Stimulated activated CD4-positive, alpha-beta T cell treated with anti-CD3 and anti-CD28 coated beads, TNF-alpha, amount 100 ng/mL, for 1 hour (primary cell): ENCODE results near the gene LMF1.

Experiments used
- DNase-seq, 3 donors: peaks; one replicate each; pipeline ENCODE4 v3.0.0-alpha.2; 2020; ENCODE audit warnings: low read depth in 3 of 3, low spot score in 1 of 3

LMF1 gene

GRCh38 chr16:915546-915945, 55.2 kb downstream of the LMF1 start:
- DNase-seq, result no peak

- DNase-seq, result no peak
Measured at GRCh38 chr16:914440-914839, 56.3 kb downstream of the LMF1 start.

DNA sequence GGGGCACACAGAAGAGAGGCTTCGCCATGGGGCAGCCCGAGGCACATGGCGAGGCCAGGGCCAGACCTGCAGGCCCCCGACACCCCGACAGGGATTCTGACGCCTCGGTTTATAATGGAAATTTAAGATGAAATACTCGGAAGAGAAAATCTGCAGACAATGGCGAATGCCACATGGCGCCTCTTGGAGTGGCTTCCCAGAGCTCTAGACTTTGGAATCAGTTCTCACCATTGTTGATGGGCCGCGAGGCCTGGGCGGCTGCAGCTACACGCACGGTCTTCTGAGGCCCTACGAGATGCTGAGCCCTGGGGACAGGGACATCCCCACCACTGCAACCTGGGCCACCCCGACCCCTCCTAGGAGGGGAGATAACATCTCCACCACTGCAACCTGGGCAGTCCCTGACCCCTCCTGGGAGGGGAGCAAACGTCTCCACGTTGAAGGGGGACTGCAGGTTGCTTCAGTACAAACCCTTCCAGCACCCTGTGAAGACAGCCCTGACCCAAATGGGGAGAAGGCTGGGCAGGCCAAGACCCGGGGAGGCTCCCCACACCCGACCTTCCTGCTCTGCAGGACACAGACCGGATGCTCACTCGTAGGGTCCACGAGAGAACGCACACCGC, 56.9 kb downstream of the LMF1 start:
- DNase-seq, result no peak

GRCh38 chr16:912684-913613, 57.8 kb downstream of the LMF1 start:
- no peak for DNase-seq

- no peak for DNase-seq
Measured at GRCh38 chr16:912322-912683, 58.5 kb downstream of the LMF1 start.

DNA sequence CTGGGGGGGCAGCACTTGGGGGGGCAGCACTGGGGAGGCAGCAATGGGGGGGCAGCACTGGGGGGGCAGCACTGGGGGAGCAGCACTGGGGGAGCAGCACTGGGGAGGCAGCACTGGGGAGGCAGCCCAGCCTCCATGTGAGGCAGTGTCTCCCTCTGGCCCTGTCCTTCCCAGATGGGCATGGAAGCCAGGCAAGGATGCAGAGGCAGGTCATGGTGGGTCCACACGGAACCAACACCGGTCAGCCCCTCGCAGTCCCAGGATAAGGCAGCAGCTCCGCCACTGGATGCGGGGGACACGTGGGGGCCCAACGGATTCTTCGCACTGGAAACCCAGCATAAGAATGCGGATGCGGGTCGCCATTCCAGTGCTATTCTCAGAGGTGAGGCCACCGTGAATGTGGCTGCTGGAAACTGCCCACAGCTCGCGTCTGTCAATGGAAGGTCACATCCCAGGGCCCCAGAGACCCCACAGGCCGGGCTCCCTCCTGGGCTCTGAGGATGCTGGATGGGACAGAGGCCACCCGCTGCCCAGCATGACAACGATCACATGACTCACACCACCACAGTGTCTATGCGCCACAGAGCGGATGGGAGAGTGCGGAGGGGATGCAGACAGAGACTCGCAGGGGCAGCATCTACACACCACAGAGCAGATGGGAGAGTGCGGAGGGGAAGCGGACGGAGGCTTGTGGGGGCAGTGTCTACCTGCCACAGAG, 59.0 kb downstream of the LMF1 start:
- DNase-seq, result no peak

DNA sequence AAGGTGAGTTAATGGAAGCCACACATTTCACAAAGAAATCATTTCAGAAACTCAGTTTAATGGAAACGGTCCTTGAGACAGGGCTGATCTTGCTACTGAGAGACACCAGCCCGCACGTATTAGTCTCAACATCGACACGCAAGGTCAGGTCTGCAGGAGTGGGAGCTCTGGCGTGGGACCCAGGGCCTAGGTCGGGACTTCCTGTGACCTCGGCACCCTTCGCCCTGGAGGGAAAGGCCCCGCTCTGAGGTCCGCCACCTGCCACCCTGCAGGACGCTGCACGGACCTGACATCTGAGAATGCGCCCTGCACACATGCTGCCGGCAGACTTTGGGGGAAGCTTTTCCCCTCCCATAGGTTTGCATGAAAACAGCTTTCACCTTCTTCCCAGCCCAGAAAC, 59.7 kb downstream of the LMF1 start:
- no peak for DNase-seq

DNA sequence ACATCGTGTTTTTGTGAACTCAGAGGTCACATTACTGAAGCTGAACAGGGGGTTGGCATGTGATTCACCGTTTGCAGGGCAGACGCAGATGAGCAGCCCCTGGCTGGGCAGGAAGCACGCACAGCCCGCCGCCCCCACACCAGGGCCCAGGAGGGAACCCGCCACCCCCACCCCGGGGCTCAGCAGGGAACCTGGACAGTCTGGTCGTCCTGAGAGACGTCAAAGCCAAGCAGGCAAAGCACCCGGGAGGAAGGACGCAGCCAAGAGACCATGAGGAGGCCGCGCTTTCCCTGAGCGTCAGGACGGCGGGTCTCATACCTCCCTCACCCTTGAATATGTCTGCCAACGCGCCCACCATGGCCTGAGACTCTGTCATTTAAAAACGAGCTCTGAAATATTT, 60.6 kb downstream of the LMF1 start:
- no peak for DNase-seq

- DNase-seq, result no peak
Measured at GRCh38 chr16:909281-910000, 61.3 kb downstream of the LMF1 start.

- no peak for DNase-seq
Measured at GRCh38 chr16:908526-909155, 62.1 kb downstream of the LMF1 start.

GRCh38 chr16:907842-908241, 62.9 kb downstream of the LMF1 start:
- no peak for DNase-seq

DNA sequence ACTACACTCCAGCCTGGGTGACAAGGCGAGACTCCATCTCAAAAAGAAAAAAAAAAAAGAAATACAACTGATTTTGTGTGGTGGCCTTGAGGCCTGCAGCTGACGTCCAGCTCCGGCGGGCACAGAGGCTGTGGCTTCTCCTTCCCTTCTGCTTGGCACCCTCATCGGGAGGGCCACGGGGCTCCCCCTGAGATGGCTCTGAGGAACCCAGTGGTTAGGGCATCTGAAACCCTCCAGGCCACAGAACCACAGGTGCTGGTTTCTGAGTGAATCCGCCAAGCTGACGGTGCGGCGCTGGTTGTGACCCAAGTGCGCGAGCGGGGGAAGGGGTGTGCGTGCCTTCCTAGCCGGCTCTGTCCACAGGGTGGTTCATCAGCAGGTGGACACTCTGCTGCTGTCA, 63.4 kb downstream of the LMF1 start:
- no peak for DNase-seq

- DNase-seq, result no peak
Measured at GRCh38 chr16:906296-906695, 64.5 kb downstream of the LMF1 start.

DNA sequence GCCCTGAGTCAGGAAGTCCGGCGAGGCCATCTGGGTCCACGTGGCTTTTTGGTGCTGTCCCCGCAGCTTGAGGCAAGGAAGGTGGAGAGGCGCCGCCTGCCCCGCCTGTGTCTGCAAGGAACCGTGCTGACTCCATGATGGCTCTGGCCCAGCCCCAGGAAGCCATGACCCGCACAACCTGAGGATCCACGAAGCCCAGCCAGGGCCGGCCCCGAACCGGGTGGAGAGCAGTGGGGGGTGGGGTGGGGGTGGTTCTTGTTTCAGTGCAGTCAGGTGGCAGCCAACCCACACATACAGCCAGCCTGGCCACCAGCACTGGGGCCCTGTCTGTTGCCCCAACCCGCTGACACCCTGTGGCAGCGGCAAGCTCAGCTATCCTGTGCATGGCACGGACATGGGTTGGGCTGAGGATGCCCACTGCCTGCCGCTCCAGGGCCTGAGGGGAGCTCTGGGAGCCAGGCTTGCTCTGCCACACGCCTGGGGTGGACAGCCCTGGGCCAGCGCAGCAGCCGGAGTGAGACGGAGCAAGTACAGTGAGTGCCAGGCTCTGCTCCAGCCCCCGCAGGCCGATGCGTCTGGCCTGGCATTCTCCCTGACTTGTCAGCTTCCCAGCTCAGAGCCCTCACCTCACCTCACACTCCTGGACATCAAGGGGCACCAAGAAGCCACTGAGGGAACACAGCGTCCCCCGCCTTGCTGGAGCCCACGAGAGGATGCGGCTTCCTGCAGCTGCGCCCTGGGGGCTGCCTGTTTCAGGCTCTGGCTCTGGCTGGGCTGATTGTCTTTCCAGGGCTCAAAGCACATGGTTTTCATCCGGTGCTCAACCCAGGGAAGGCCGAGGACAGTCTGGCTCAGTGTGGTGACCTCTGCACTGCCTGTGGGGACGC, 68.8 kb downstream of the LMF1 start:
- DNase-seq, result no peak

- DNase-seq, result no peak
Measured at GRCh38 chr16:901149-901548, 69.6 kb downstream of the LMF1 start.

DNA sequence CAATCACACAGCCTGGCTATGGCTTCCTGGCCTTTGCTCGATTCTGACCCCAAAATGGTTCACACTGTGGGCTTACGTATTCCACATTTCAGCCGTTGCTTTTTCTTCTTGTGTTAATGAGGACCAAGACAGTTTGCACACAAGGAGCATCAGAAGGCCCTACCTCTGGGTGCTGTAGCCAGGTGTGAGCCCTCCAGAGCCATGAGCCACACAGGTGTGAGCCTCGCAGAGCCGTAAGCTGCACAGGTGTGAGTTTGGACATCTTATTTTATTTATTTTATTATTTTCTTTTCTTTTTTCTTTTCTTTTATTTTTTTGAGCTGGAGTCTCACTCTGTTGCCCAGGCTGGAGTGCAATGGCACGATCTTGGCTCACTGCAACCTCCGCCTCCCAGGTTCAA, 70.6 kb downstream of the LMF1 start:
- DNase-seq, result no peak

DNA sequence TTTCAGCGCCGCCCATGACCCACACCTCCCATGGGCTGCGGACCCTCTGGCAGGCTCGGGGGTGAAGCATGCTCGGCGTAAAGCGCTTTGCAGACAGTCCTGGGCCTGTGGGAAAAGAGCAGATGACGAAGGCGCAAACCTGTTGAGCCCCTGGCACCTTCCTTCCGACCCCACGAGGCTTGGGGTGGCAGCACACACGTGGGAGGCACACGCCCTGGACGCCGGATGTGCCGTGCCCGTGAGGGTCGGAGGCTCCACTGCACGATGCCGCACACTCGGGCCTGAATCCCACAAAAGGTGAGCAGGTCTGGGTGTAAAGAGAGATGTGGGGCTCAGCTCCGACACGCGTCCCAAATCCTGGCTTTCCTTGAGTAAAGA, 71.1 kb downstream of the LMF1 start:
- no peak for DNase-seq

GRCh38 chr16:898761-899682, 71.8 kb downstream of the LMF1 start:
- no peak for DNase-seq

DNA sequence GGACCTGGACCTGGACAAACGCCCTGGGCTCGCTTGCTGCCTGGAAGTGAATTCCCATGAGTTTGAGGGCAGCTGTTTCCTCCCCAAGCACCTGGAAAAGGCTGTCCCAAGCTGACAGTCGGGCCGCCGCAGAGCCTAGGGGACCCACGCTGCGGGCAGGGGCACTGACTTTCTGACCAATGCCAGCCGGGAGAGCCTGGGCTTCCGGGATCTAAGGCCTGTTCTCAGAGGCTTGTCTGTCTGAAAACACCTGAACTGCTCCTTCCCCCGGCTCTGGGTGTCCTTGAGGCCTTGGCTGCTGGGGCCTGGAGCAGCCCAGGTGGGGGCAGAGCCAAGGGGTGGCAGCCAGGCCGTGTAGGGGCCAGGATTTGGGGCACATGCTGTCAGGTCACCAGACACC, 72.6 kb downstream of the LMF1 start:
- no peak for DNase-seq
